T-helper 9 cell (primary cell): ENCODE data around the gene AMZ2.

Experiments
- DNase-seq: peaks from one replicate; pipeline ENCODE4 v3.0.0-alpha.2; 2020

AMZ2 gene

DNA sequence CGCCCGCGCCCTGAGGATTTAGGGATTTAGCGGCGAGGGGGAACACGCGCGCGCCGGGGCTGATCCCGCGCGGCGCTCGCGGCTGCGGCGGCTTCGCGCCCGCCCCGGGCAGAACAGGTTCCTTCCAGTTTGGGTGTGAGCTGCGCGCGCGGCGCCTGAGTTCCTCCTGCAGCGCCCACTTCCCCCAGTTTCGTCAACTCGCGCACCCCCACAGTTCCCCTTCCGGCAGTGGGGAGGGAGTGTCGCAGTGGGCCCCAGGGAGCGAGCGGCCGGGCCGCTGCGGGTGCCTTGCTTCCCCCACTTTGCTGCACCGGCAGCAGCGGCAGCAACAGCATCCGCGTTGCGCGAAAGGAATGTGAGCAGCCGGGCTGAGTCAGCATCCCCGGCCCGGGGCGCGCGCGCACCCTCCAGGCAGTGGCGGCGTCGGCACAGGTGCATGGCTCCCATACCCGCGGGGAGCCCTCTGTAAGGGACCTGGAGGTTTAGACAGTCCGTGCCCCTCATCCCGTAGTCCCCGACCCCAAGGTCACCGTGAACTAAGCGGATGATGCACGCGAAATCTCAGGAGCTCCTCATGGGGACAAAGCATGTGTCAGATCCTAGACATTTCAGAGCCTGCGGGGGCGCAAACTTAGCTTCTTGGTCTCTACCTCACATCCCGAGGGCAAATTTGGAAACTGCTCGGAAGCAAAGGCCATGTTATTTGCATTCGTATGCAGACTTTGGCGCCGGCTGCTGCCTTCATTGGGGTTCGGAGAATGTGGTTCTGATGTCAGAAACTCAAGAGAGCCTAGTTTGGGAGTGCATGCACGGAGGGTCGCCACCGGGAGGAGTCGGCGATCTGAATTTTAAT, 44.2 kb downstream of the AMZ2 start:
- peak; percentile 88 for DNase-seq

DNA sequence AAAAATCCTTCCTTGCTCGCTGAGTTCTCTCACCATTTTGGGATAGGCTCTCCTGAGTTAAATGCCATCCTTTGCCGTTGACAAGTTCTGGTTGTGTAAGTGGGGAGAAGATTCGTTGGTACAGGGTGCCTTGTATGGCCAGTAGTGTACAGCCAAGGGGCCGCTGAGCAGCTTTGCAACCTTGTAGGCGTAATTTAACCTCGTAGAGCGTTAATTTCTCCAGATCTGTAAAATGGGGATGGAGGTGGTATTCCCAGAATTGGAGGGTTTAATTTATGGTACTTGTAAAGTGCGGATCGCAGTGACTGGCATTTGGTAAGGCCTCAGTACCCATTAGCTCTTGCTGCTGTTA, 44.8 kb downstream of the AMZ2 start:
- no peak for DNase-seq

DNA sequence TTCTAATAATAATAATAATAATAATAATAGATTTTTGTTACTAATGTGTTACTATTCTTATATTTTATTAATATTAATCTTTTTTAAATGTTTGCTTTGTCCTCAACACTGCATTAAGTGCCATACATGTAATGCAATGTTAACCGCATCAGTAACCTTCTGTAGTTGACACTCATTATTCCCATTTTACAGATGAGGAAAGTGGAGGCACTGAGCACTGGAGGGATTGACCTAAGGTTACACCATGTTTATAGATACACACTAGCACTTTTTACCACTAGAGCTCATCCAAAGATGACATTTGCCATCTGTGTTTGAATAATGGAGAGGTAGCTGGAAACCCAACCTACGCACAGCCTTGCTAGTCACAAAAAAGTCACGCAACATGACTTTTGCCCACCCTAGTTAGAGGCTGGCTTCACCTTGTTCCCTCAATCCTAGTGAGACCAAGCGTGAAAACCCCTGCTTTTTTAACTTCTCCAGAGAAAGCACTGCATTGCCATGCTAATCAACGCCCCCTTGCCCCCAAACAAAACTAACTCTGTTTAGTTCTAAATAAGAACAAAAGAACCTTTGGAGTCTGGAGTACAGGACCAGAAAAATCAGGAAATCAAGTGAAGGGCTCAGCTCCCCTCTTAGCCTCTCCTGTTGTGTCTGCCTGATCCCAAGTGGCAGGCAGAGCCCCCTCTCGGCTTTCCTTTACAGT, 45.8 kb downstream of the AMZ2 start:
- no peak for DNase-seq

DNA sequence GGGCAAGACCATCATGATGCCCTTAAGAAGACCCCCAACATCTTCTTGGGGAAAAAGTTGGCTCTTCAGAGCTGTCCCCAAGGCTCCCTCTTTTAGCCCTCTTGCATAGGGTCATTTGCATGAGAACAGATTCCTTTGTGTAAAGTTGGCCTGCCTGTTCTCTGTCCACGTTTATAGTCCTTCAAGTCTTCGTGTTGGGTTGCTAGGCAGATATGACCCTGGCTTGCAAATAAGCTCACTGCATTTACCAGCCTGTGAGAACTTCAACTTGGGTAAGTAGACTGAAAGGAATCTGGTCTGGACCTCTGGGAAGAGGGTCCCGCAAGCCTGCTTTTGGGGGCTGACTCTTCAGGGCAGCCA, 46.3 kb downstream of the AMZ2 start:
- DNase-seq = no peak

DNA sequence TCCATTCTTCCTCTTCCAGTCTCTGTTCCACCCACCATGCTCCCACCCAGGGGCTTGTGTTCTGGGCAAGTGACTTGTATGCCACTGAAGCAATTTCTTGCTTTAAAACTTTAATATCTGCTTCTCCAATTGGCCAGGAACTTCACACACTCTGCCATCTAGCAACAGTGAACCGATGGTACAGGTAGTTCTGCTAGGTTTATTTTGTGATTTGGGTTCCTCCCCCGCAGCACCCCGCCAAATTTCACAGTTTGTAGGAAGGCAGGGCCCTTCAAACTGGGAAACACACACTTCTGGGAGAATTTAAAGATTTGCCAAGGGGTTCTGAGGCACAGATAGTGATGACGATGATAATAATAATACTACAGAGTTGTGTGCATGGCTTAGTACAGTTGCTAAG, 46.8 kb downstream of the AMZ2 start:
- DNase-seq = no peak

DNA sequence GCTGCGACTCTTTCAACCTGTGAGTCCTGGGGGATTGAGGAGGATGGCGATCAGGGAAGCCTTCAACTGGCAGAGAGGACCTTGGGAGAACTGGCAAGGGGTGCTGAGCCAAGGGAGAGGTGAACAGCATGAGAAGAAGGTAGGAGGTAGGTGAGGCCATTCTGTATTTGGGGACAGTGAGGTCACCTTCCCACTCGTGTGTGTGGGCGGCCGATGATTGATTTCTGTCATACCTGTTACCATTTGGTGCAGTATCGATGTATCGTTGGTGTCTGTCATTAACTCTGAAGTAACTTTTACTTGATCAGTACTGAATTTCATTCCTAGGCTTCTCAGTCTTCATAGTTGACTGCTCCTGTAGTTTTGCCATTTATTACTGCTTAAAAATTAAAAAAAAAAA, 47.2 kb downstream of the AMZ2 start:
- DNase-seq = no peak

DNA sequence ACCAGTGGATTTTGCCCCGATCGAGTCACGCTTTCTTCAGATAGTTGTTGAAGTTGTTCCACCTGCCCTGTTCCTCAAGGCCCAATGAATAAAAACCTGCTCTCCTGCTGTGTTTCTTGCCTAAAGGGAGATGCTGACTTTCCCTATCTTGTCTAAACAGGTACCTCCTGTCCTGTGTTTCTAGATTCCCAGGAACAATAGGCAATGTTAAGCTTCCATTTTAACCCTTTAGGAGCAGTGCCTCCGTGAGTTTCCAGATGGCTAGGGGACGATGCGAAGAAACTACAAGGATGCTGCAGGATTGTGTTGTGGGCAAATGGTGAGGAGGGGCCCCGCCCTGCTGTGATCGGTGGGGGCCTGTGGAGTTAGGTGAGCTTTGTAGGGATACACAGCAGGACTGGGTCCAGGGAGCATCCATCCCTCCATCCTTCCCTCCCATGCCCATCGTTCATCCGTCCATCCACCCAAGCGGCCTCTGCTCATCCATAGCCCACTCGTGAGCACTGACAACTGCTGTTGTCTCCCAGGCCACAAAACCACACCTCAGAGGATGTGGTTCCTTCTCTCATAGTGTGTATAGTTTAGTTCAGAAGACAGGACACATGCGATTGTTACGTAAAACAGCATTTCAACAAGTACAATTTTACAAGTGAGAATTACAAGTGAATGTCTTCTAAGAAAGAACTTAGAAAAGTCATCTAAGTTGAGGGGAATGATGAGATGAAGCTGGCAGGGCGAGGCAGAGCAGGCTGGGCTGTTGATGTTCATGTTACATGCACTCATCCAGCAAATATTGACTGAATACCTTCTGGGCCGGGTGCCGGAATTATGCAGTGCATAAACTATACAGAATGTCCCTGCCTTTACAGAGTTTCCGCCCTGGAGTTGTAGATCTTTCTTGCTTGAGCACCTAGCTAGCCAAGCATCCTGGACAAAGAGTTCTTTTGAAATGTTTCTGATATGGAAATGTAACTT, 48.7 kb downstream of the AMZ2 start:
- DNase-seq = peak; percentile 60

DNA sequence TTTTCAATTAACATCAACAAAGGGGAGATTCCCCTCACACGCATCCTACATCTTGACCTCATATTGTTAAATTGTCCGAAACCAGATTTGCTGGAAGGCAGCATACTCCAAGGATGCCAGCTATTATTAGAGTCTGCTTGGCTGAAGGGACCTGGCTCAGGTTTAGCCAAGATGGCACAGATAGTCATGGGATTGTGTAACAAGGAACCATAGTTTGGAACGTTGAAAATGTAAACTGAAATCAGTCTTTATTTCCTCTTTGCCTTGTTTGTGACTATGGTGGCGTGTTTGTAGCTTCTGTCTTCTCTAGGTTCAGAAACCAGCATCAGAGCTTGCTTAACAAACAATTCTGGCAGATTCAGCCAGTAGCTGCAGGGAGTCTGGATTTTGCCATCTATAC, 49.4 kb downstream of the AMZ2 start:
- no peak for DNase-seq

DNA sequence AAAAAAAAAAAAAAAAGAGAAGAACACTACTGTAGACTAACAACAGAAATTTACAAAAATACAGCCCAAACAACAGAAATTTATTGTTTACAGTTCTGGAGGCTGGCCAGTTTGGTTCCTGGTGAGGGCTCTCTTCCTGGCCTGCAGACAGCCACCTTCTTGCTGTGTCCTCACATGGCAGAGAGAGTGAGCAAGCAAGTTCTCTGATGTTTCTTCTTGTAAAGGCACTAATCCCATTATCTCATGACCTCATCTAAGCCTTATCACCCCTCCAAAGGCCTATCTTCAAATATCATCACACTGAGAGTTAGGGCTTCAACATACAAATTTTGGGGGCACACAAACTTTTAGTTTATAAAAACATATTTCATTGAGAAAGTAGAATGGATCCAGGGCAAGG, 50.8 kb downstream of the AMZ2 start:
- no peak for DNase-seq

DNA sequence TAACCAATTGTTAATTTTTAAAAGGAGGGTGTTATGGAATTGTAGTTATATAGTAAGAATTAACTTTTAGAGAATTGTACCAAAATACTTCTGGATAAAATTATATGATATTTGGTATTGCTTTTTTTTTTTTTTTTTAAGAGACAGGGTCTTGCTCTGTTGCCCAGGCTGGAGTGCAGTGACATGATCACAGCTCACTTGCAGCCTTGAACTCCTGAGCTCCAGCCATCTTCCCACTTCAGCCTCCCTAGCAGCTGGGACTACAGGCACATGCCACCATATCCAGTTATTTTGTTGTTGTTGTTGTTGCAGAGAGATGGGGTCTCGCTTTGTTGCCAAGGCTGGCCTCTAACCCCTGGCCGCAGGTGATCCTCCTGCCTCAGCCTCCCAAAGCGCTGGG, 52.0 kb downstream of the AMZ2 start:
- no peak for DNase-seq

DNA sequence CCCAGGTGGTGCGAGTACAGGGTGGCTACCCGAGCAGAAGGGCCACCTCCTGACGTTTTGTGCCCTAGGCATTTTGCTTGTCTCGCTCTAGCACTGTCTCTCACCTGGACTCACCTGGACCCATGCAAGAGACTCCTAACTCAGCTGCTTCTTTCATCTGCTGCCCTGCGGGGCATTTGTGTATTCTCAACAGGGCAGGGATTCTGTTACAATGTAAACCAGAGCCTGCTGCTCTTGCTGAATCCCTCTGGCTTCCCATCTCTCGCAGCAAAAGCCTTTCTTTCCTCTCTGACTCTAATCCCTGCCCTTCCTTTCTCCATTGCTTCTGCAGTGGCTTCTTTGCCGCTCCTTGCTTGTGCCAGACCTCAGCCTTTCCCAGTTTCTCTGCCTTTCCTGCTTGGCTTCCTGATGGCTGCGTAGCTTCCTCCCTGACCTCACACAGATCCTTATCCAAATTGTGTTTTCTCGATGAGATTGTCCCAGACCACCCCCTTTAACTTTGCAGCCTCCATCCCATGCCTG, 53.7 kb downstream of the AMZ2 start:
- DNase-seq = no peak

DNA sequence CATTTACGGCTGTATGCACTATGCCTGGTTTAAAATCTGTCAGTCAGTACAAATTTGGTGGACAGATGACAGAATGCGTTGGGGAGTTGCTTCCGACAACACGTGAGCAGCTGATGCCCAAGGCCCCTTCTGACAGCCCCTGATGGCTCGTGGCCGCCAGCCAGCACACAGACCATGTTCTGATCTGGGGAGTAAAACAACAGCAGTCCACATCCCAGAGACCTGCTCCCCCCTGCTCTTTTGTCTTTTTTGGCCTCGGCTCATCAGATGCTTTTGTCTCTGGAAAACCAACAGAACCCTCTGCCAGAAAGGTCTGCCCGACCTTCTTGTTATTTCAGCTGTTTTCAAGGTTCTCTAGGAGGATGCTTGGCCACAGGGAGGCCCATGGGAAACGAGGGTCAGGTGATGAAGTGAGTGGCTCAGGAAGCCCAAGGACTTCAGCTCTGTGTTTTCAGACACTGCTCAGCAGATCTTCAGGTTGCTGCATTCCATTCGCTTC, 54.3 kb downstream of the AMZ2 start:
- no peak for DNase-seq

DNA sequence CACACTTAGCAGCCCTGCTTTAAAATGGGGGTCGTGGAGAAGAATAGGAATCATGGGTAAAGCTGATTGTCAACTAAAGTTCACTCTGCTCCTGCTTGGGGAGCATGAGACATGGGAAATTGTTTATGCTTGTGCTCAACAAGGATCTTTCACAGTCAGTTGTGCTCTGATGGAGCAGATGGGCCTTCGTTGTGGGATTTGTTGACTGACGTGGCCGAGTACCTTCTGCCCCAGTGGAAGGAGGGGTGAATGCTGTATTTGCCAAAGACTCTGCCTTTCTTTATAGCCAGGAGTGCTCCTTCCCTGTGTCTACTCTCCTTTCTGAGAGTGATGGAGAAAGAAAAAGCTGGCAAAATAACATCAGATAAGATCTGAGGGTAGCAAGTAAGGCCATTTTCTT, 54.8 kb downstream of the AMZ2 start:
- DNase-seq = no peak

DNA sequence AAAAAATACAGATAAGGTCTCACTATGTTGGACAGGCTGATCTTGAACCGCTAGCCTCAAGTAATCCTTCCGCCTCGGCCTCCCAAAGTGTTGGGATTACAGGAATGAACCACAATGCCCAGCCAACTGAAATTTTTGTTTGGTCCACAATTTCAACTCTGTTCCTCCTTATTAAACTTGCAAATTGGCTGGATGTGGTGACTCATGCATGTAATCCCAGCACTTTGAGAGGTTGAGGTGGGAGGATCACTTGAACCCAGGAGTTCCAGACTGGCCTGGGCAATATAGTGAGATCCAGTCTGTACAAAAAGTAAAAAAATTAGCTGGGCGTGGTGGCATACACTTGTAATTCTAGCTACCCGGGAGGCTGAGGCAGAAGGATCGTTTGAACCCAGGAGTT, 56.9 kb downstream of the AMZ2 start:
- DNase-seq = no peak

DNA sequence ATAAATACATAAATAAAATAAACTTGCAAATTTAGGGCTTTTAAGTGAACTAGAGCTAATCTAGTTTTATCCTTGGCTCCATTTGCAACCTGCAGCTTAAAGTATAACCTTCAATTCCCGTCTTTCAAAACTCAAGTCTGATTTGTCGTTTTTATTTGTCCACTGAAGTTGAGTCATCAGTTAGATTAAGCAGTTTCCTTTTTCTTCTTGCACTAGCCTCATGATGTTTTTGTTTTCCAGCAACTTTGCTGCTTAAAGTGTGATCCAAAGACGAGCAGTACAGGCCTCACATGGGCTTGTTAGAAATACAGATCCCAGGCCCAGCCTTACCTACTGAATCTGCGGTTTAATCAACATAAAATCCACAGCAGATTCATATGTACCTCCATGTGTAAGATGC, 57.3 kb downstream of the AMZ2 start:
- no peak for DNase-seq
